CD4-positive, alpha-beta T cell treated with Interleukin-17A for 4 hours (primary cell): Measurements from ENCODE around the gene MIPEP.

Experiments used
- DNase-seq: peaks from one replicate; pipeline ENCODE4 v3.0.0-alpha.2; 2020; ENCODE audit warnings: mixed read lengths

MIPEP gene

GRCh38 chr13:23741879-23742510 is 147.2 kb downstream of the MIPEP start:
- no peak for DNase-seq

- DNase-seq: no peak
Measured at GRCh38 chr13:23740002-23740401, 149.2 kb downstream of the MIPEP start.

GRCh38 chr13:23739596-23739995 is 149.6 kb downstream of the MIPEP start:
- DNase-seq: no peak

- no peak for DNase-seq
Measured at GRCh38 chr13:23736541-23736940, 152.7 kb downstream of the MIPEP start.

GRCh38 chr13:23735329-23735728 is 153.9 kb downstream of the MIPEP start:
- DNase-seq: no peak

- DNase-seq: no peak
Measured at GRCh38 chr13:23731709-23732108, 157.5 kb downstream of the MIPEP start.

GRCh38 chr13:23730251-23730650 is 158.9 kb downstream of the MIPEP start:
- DNase-seq: no peak

GRCh38 chr13:23729531-23729930 is 159.7 kb downstream of the MIPEP start:
- no peak for DNase-seq

- DNase-seq: no peak
Measured at GRCh38 chr13:23728807-23729206, 160.4 kb downstream of the MIPEP start.

GRCh38 chr13:23725922-23726321 is 163.3 kb downstream of the MIPEP start:
- DNase-seq: no peak

GRCh38 chr13:23724196-23724970 is 164.8 kb downstream of the MIPEP start:
- no peak for DNase-seq

GRCh38 chr13:23723471-23723870 is 165.7 kb downstream of the MIPEP start:
- no peak for DNase-seq

GRCh38 chr13:23722726-23723453 is 166.3 kb downstream of the MIPEP start:
- no peak for DNase-seq

- no peak for DNase-seq
Measured at GRCh38 chr13:23718996-23719395, 170.2 kb downstream of the MIPEP start.

- DNase-seq: no peak
Measured at GRCh38 chr13:23716401-23716800, 172.8 kb downstream of the MIPEP start.

- DNase-seq: peak; percentile 30
Measured at GRCh38 chr13:23715762-23716235, 173.4 kb downstream of the MIPEP start.

- no peak for DNase-seq
Measured at GRCh38 chr13:23715092-23715761, 174.0 kb downstream of the MIPEP start.

- DNase-seq: no peak
Measured at GRCh38 chr13:23714672-23715071, 174.5 kb downstream of the MIPEP start.

GRCh38 chr13:23711355-23711754 is 177.8 kb downstream of the MIPEP start:
- no peak for DNase-seq

GRCh38 chr13:23710366-23710765 is 178.8 kb downstream of the MIPEP start:
- no peak for DNase-seq

- no peak for DNase-seq
Measured at GRCh38 chr13:23709536-23709935, 179.7 kb downstream of the MIPEP start.

- DNase-seq: no peak
Measured at GRCh38 chr13:23707674-23708073, 181.5 kb downstream of the MIPEP start.

GRCh38 chr13:23705583-23705982 is 183.6 kb downstream of the MIPEP start:
- no peak for DNase-seq
